SU-DHL-6 (cell line): ENCODE data around the gene MROH2A.

Source experiments
- H2AFZ ChIP-seq: fragments of 200-600 bp; sonication (generic); 2 replicates; pipeline ENCODE4 v1.6.1; 2014; ENCODE audit warnings: low read depth, mild to moderate bottlenecking, moderate library complexity, mixed read lengths, antibody characterized with exemption, low read length; ENCODE audit not compliant: severe bottlenecking
- H3F3A ChIP-seq: fragments of 200-600 bp; shearing (Covaris generic); 2 replicates; pipeline ENCODE4 v1.6.0; 2016; ENCODE audit warnings: antibody characterized with exemption, mild to moderate bottlenecking; ENCODE audit not compliant: insufficient read depth
- H3K27ac ChIP-seq: fragments of 200-600 bp; sonication (generic); 2 replicates; pipeline ENCODE4 v1.5.1; 2016; ENCODE audit warnings: low read depth, mild to moderate bottlenecking, low read length, moderate library complexity, mixed read lengths
- H3K27me3 ChIP-seq: fragments of 200-600 bp; sonication (generic), shearing (Covaris generic); 2 replicates; pipeline ENCODE4 v1.6.0; 2014; ENCODE audit warnings: mild to moderate bottlenecking, low read length
- H3K36me3 ChIP-seq: fragments of 200-600 bp; sonication (generic); 2 replicates; pipeline ENCODE4 v1.6.1; 2014; ENCODE audit warnings: mild to moderate bottlenecking, low read length, mixed read lengths
- H3K4me2 ChIP-seq: fragments of 300-600, 200-600 bp; shearing (Covaris generic), sonication (generic); 2 replicates; pipeline ENCODE4 v1.6.0; 2014; ENCODE audit warnings: low read length, low read depth, mild to moderate bottlenecking; ENCODE audit not compliant: poor library complexity, severe bottlenecking
- H3K4me3 ChIP-seq: fragments of 200-600 bp; sonication (generic); 2 replicates; pipeline ENCODE4 v1.5.1; 2014; ENCODE audit warnings: antibody characterized with exemption, low read length, mild to moderate bottlenecking, mixed read lengths; ENCODE audit not compliant: insufficient read depth, poor library complexity, severe bottlenecking
- H3K79me2 ChIP-seq: fragments of 200-600 bp; sonication (generic); 2 replicates; pipeline ENCODE4 v1.6.1; 2014; ENCODE audit warnings: mild to moderate bottlenecking, low read length, moderate library complexity; ENCODE audit not compliant: insufficient read depth
- H3K9ac ChIP-seq: fragments of 200-600 bp; sonication (generic); 2 replicates; pipeline ENCODE4 v1.7.0; 2014; ENCODE audit warnings: mild to moderate bottlenecking, low read length
- H3K9me2 ChIP-seq: fragments of 200-600 bp; sonication (generic); replicated peaks from 2 replicates; pipeline ENCODE4 v1.6.1; 2014; ENCODE audit warnings: low read length; ENCODE audit not compliant: insufficient read depth
- H3K9me3 ChIP-seq: fragments of 200-600 bp; sonication (generic); 2 replicates; pipeline ENCODE4 v1.6.1; 2014; ENCODE audit warnings: low read length, mixed read lengths; ENCODE audit not compliant: insufficient read depth
- H4K20me1 ChIP-seq: fragments of 200-600 bp; sonication (generic); 2 replicates; pipeline ENCODE4 v1.6.1; 2014; ENCODE audit warnings: low read depth, mild to moderate bottlenecking, antibody characterized with exemption, low read length, moderate library complexity, mixed read lengths
- EZH2phosphoT487 ChIP-seq: fragments of 200-600 bp; sonication (generic), shearing (Covaris generic); conservative IDR thresholded peaks from 2 replicates; pipeline ENCODE4 v1.6.1; 2018; ENCODE audit warnings: mild to moderate bottlenecking, antibody characterized with exemption, low read length, moderate library complexity, mixed read lengths
- TF ChIP-seq, protein P1 (sequence below): fragments of 200-600 bp; sonication (generic); IDR thresholded peaks from one replicate; pipeline ENCODE4 v1.5.1; 2017; ENCODE audit warnings: antibody characterized with exemption, mild to moderate bottlenecking, low read length, moderate library complexity; ENCODE audit not compliant: insufficient read depth, poor library complexity, severe bottlenecking

MROH2A gene

GRCh38 chr2:233810385-233810784 lies 32.3 kb downstream of the MROH2A start:
- TF ChIP-seq, protein P1, sequence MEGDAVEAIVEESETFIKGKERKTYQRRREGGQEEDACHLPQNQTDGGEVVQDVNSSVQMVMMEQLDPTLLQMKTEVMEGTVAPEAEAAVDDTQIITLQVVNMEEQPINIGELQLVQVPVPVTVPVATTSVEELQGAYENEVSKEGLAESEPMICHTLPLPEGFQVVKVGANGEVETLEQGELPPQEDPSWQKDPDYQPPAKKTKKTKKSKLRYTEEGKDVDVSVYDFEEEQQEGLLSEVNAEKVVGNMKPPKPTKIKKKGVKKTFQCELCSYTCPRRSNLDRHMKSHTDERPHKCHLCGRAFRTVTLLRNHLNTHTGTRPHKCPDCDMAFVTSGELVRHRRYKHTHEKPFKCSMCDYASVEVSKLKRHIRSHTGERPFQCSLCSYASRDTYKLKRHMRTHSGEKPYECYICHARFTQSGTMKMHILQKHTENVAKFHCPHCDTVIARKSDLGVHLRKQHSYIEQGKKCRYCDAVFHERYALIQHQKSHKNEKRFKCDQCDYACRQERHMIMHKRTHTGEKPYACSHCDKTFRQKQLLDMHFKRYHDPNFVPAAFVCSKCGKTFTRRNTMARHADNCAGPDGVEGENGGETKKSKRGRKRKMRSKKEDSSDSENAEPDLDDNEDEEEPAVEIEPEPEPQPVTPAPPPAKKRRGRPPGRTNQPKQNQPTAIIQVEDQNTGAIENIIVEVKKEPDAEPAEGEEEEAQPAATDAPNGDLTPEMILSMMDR = no peak
- no peak for TF ChIP-seq EZH2phosphoT487
- Histone ChIP-seq H3K9ac (no peak overlapping the region), H3K9me2 (no peaks in the 10 kb centered on the region), H3K4me3 (no peak overlapping the region), H3K27me3 (no peaks in the 10 kb centered on the region), H4K20me1 (no peaks in the 10 kb centered on the region), H3K79me2 (no peaks in the 10 kb centered on the region), H3K4me2 (no peak overlapping the region), H3K9me3 (no peaks in the 10 kb centered on the region), H3F3A (no peaks in the 10 kb centered on the region), H2AFZ (no peak overlapping the region), H3K27ac (no peak overlapping the region), H3K36me3 (no peaks in the 10 kb centered on the region)

DNA sequence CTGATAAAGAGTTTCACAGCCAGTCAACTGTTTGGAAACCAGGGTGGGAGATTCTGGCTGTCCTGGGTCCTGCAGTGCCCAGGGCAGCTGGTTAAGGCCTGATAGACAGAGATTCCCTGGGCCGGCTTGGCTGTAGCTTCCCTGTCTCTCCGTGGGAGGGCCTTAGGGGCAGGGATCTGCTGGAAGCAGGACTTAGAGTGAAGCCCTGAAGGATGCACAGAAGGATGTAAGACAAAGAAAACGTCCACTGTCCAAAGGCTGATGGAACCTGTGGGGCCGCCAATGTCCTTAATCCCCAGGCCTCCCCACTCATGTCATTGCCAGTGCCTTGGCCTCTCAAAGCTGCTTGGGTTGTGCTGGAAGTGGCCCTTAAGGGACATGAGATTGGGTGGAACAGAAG lies 33.0 kb downstream of the MROH2A start:
- TF ChIP-seq, protein P1 = no peak
- TF ChIP-seq EZH2phosphoT487 = no peak
- Histone ChIP-seq H3K9me3 (no peaks in the 10 kb centered on the region), H3K27me3 (no peaks in the 10 kb centered on the region), H3K9me2 (no peaks in the 10 kb centered on the region), H3K27ac (no peak overlapping the region), H3K4me3 (no peak overlapping the region), H3F3A (no peaks in the 10 kb centered on the region), H3K9ac (no peak overlapping the region), H2AFZ (no peak overlapping the region), H4K20me1 (no peaks in the 10 kb centered on the region), H3K4me2 (no peak overlapping the region), H3K79me2 (no peaks in the 10 kb centered on the region), H3K36me3 (no peaks in the 10 kb centered on the region)

- Histone ChIP-seq H4K20me1 (no peaks in the 10 kb centered on the region), H3K79me2 (no peaks in the 10 kb centered on the region), H2AFZ (no peak overlapping the region), H3K4me2 (no peak overlapping the region), H3K9ac (no peak overlapping the region), H3K27ac (no peak overlapping the region), H3K27me3 (no peaks in the 10 kb centered on the region), H3K4me3 (no peak overlapping the region), H3F3A (no peaks in the 10 kb centered on the region), H3K36me3 (no peaks in the 10 kb centered on the region), H3K9me2 (no peaks in the 10 kb centered on the region), H3K9me3 (no peaks in the 10 kb centered on the region)
- TF ChIP-seq, protein P1 = no peak
- no peak for TF ChIP-seq EZH2phosphoT487
These were observed 33.6 kb downstream of the MROH2A start for GRCh38 chr2:233811732-233812131.
